Fibroblast of upper back skin (primary cell): Measurements from ENCODE around the gene MBOAT7.
"Not testable (repeated sequence)": the region's sequence is repeated elsewhere in the genome, so short reads cannot be mapped to it uniquely, and the experiment has no call there.

Experiments used
- DNase-seq: peaks from one replicate; pipeline ENCODE4 v3.0.0-alpha.2; 2013

MBOAT7 gene, protein sequence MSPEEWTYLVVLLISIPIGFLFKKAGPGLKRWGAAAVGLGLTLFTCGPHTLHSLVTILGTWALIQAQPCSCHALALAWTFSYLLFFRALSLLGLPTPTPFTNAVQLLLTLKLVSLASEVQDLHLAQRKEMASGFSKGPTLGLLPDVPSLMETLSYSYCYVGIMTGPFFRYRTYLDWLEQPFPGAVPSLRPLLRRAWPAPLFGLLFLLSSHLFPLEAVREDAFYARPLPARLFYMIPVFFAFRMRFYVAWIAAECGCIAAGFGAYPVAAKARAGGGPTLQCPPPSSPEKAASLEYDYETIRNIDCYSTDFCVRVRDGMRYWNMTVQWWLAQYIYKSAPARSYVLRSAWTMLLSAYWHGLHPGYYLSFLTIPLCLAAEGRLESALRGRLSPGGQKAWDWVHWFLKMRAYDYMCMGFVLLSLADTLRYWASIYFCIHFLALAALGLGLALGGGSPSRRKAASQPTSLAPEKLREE

GRCh38 chr19:54189145-54189734 is at the start of gene MBOAT7:
Gene MBOAT7 (minus strand): TSS chr19:54189580. CDS start chr19:54188508, 1,072 bp downstream.
- no peak for DNase-seq

- DNase-seq: no peak
These were observed 44.6 kb upstream of the MBOAT7 start for GRCh38 chr19:54233941-54234340.

DNA sequence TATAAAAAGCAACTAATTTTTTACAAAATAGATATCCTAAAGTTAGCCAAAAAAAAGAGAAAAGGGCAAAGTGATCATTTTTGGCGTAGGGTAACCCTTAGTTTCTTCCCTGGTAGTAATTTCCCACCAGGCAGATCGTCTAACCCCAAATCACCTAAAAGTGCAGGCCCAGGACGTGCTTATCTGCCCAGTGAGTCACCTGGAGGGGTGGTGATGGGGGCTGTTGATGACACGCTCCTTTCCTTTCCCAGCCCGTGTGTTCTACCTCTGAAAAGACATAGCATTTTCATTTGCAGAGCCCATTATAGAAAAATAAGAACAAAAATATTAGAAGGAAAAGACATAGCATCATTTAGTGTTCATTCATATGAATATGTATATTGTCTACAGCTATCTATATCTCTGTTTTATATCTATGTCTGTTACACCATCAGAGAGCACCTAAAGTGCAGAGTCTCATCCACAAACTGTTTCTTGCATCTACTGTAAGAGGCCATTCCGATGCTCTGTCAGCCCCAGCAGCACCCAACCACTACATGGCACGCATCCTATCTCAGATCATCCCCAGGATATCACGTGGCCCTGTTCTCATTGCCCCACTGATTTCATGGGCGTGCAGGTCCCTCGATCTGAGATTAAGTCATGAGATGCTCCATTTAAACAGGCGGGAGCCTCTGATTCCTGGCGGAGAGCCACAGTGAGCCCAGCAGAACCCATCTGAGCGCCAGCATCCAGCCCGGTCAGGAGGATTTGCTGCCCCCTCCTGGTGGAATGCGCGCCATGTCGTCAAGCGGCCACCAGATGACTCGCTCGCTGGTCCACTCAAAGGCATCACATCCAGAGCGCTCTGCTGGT is 41.9 kb upstream of the MBOAT7 start:
- DNase-seq: peak; percentile 64

DNA sequence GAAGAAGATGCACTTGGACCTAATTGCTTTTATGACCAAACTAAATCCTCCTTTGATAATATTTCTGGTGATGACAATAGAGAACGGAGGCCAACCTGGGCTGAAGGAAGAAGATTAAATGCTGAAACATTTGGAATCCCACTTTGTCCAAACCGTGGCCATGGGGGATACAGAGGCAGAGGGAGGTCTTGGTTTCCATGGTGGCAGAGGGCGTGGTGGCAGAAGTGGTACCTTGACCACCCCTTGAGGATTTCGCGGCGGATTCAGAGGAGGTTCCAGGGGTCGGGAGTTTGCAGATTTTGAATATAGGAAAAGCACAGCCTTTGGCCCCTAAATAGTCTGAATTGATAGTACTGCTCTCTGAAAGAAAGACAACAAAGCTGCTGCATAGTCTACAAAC is 40.7 kb upstream of the MBOAT7 start:
- no peak for DNase-seq

DNA sequence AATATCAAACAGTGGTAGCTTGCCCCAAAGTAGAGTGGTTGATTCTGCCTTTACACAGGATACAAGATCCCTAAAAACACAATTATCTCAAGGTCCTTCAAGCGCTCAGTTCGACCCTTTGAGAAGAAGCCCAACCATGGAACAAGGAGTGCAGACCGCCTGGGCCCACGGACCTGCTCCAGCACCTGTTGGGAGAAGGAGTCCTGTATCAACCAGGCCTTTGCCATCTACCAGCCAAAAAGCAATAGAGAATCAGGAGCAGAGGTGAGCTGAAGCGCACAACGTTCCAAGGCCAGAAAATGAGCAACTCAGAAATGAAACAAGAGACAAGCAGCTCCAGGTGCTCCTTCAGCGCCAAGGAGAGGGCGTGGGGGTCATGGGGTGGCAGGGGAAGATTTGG is 39.8 kb upstream of the MBOAT7 start:
- no peak for DNase-seq

DNA sequence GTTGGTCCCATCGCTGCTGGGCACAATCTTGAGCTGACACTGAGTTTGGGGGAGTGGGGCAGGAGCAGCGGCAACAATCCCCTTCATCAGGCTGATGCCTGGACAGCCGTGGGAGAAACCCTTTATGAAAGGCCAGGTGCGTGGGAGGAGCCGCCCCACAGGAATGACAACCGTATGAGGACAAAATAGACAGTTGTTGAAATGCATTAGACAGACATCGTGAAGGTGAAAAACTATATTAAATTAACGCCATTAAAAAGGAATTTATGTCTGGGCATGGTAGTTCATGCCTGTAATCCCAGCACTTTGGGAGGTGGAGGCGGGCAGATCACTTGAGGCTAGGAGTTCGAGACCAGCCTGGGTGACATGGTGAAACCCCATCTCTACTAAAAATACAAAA is 35.2 kb upstream of the MBOAT7 start:
- not testable (repeated sequence) for DNase-seq

- DNase-seq: not testable (repeated sequence)
These were observed 34.5 kb upstream of the MBOAT7 start for GRCh38 chr19:54223937-54224281.

- not testable (repeated sequence) for DNase-seq
These were observed 34.0 kb upstream of the MBOAT7 start for GRCh38 chr19:54223277-54223936.

GRCh38 chr19:54222474-54223276 is 33.3 kb upstream of the MBOAT7 start, which contains the start of gene LILRB3:
Gene LILRB3 (minus strand): TSS chr19:54223007. CDS start chr19:54222976, 31 bp downstream.
- DNase-seq: not testable (repeated sequence)

- not testable (repeated sequence) for DNase-seq
These were observed 32.6 kb upstream of the MBOAT7 start for GRCh38 chr19:54221947-54222346.

GRCh38 chr19:54219702-54220101 is 30.3 kb upstream of the MBOAT7 start:
- not testable (repeated sequence) for DNase-seq

GRCh38 chr19:54218960-54219661 is 29.7 kb upstream of the MBOAT7 start:
- no peak for DNase-seq

GRCh38 chr19:54218259-54218658 is 28.9 kb upstream of the MBOAT7 start:
- no peak for DNase-seq

GRCh38 chr19:54217517-54218247 is 28.3 kb upstream of the MBOAT7 start:
- not testable (repeated sequence) for DNase-seq

DNA sequence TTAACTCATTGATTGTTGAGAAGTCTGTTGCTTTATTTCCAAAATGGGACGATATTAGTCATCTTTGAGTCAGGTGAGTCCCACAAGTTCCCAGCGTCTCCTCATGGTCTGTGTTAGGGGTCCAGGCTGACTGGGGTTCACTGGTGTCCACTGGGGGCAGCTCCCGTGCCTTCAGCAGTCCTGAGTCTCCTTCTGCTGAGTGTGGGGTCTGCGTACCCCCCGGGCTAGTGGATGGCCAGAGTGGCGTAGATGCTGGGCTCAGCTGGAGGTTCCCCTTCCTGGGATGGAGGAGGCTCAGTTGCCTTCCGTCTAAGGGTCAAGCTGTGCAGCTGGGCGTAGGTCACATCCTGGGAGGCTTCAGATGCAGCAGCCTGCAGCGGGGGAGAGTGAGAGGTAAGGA is 27.5 kb upstream of the MBOAT7 start:
- DNase-seq: no peak

DNA sequence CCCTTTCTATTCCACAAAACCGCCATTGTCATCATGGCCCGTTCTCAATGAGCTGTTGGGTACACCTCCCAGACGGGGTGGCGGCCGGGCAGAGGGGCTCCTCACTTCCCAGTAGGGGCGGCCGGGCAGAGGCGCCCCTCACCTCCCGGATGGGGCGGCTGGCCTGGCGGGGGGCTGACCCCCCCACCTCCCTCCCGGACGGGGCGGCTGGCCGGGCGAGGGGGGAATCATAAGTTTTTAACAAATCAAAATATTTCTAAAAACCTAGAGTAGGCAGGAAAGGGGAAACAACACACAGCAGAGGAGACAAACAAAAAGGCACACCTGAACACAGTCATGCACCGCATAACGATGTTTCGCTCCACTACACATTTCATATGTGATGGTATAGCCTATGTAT is 25.4 kb upstream of the MBOAT7 start:
- not testable (repeated sequence) for DNase-seq

DNA sequence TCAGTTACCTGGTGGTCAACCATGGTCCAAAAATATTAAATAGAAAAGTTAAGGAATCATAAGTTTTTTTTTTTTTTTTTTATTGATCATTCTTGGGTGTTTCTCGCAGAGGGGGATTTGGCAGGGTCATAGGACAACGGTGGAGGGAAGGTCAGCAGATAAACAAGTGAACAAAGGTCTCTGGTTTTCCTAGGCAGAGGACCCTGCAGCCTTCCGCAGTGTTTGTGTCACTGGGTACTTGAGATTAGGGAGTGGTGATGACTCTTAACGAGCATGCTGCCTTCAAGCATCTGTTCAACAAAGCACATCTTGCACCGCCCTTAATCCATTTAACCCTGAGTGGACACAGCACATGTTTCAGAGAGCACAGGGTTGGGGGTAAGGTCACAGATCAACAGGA is 24.8 kb upstream of the MBOAT7 start:
- DNase-seq: not testable (repeated sequence)

- no peak for DNase-seq
These were observed 21.9 kb upstream of the MBOAT7 start for GRCh38 chr19:54211235-54211634.

DNA sequence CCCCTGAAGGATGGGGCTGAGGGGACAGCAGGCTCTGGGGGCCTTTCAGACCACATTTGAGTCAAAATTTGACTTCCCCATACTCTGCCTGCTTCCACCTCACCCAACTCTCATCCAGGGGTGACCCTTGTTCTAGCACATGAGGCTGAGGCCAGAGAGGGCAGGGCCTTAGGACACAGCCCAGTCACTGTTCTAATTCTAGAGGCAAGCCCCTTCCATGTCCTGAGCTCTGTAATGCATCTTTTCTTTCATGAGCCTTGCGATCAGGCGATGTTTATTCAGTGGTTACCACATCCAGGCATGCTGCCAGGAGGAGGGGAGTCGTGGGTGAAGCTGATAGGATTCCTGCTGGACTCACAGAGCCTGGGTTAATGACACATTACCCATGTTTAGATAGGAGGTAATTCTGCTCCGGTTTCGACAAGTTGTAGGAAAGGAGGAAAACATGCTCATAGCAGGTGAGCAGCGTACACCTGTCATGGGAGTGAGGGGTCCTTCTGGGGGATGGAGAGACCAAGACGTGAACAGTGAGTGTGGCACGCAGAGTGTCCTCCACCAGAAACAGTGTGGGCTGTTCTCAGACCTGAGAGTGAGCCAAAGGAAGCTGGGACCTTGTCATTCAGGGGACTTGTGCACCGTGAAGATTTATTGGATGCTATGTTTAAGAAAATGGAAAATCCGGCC is 20.6 kb upstream of the MBOAT7 start:
- peak; percentile 97 for DNase-seq
